Endothelial cell of umbilical vein (primary cell): ENCODE results near the gene TFDP2. TPM values are rescaled to one million over a fixed set of nuclear protein-coding genes. Genes with fewer than 3 reads are reported as not detected.

Source experiments
- BruUV-seq: library from RNA; stranded (reverse); fragments of 400-500 nt; replicated peaks from 2 replicates; lab custom pipeline; 2021; lab: Mats Ljungman, UMichigan
- CTCF ChIA-PET: fragments of 300-600, 350-600 bp; sonication (Branson Sonifier 250); formaldehyde crosslinking; loops from one replicate; lab custom pipeline; 2021; ENCODE audit warnings: antibody characterized with exemption, inconsistent platforms; lab: Charles Lee
- POLR2A ChIA-PET: fragments of 300-600, 350-600 bp; sonication (Branson Sonifier 250); formaldehyde crosslinking; loops from one replicate; lab custom pipeline; 2021; ENCODE audit warnings: antibody characterized with exemption, inconsistent platforms; lab: Charles Lee
- DNase-seq: peaks from one replicate; pipeline ENCODE4 v3.0.0-alpha.2; 2011; ENCODE audit warnings: low read depth, low spot score
- FAIRE-seq: peaks from 2 replicates; lab custom pipeline; 2011; peaks lifted over from hg19 to GRCh38; lab: Jason Lieb, UNC
- H2AFZ ChIP-seq: 2 replicates; pipeline ENCODE4 v1.6.0; 2012; ENCODE audit warnings: low read depth, low read length, control low read depth, inconsistent platforms
- H3K27ac ChIP-seq: 2 replicates; pipeline ENCODE4 v1.5.1; 2011; ENCODE audit warnings: low read depth, mild to moderate bottlenecking, control low read depth, low read length, moderate library complexity; ENCODE audit not compliant: insufficient read depth
- H3K27me3 ChIP-seq, 2 experiments: 2 replicates each; pipeline versions ENCODE4 v1.6.0 to v1.6.1; 2011; ENCODE audit warnings: low read length in 2 of 2, mixed read lengths in 1 of 2; ENCODE audit not compliant: control insufficient read depth in 2 of 2, insufficient read depth in 2 of 2
- H3K36me3 ChIP-seq, 2 experiments: 2 replicates in 1 of 2; 3 replicates in 1 of 2; pipeline ENCODE4 v1.5.1; 2011; ENCODE audit warnings: low read length in 2 of 2, mild to moderate bottlenecking in 1 of 2, moderate library complexity in 1 of 2; ENCODE audit not compliant: control insufficient read depth in 2 of 2, insufficient read depth in 2 of 2; ENCODE audit errors: extremely low read depth in 1 of 2
- H3K4me1 ChIP-seq: 3 replicates; pipeline ENCODE4 v1.5.1; 2011; ENCODE audit warnings: mild to moderate bottlenecking, low read length; ENCODE audit not compliant: control insufficient read depth, insufficient read depth; ENCODE audit errors: extremely low read depth
- H3K4me2 ChIP-seq: 2 replicates; pipeline ENCODE4 v1.6.1; 2011; ENCODE audit warnings: low read length, control low read depth, mixed read lengths; ENCODE audit not compliant: insufficient read depth
- H3K4me3 ChIP-seq, 3 experiments: fragments of 200-600 bp in 1 of 3; sonication (generic), shearing (Covaris generic) in 1 of 3; replicated peaks in 1 of 3; 2 replicates each; pipeline ENCODE4 v1.5.1; 2011 to 2016; ENCODE audit warnings: control low read depth in 3 of 3, low read length in 3 of 3, mild to moderate bottlenecking in 2 of 3, inconsistent platforms in 1 of 3, low read depth in 1 of 3, moderate library complexity in 1 of 3; ENCODE audit not compliant: insufficient read depth in 1 of 3
- H3K79me2 ChIP-seq: 2 replicates; pipeline ENCODE4 v1.6.0; 2012; ENCODE audit warnings: low read length, inconsistent platforms; ENCODE audit not compliant: control insufficient read depth, insufficient read depth
- H3K9ac ChIP-seq: replicated peaks from 2 replicates; pipeline ENCODE3; 2011; ENCODE audit warnings: low read length, control low read depth; ENCODE audit not compliant: insufficient read depth; ENCODE audit errors: extremely low read depth
- H3K9me1 ChIP-seq: replicated peaks from 3 replicates; pipeline ENCODE4 v1.6.0; 2011; ENCODE audit warnings: mild to moderate bottlenecking, low read length; ENCODE audit not compliant: control insufficient read depth, insufficient read depth; ENCODE audit errors: extremely low read depth
- H3K9me3 ChIP-seq: replicated peaks from 2 replicates; pipeline ENCODE4 v1.5.1; 2012; ENCODE audit warnings: low read length, inconsistent platforms; ENCODE audit not compliant: control insufficient read depth, insufficient read depth
- H4K20me1 ChIP-seq: replicated peaks from 2 replicates; pipeline ENCODE3; 2011; ENCODE audit warnings: mild to moderate bottlenecking, low read length; ENCODE audit not compliant: control insufficient read depth, insufficient read depth; ENCODE audit errors: extremely low read depth
- CTCF ChIP-seq, 2 donors: IDR thresholded peaks; 1 replicate in 1 of 2; 2 replicates in 1 of 2; pipeline ENCODE4 v1.5.1; 2011; ENCODE audit warnings: low read length in 2 of 2, mild to moderate bottlenecking in 2 of 2, moderate library complexity in 2 of 2, control low read depth in 1 of 2, inconsistent platforms in 1 of 2, low read depth in 1 of 2; ENCODE audit not compliant: insufficient read depth in 1 of 2; ENCODE audit errors: extremely low read depth in 1 of 2
- EZH2 ChIP-seq: IDR thresholded peaks from 2 replicates; pipeline ENCODE4 v1.6.1; 2012; ENCODE audit warnings: borderline replicate concordance, low read depth, mild to moderate bottlenecking, moderate library complexity, low read length, inconsistent platforms; ENCODE audit not compliant: severe bottlenecking
- FOS ChIP-seq: IDR thresholded peaks from 2 replicates; pipeline ENCODE4 v1.6.1; 2011; ENCODE audit warnings: mild to moderate bottlenecking, low read length, moderate library complexity, borderline replicate concordance; ENCODE audit not compliant: insufficient read depth
- GATA2 ChIP-seq: IDR thresholded peaks from 2 replicates; pipeline ENCODE4 v1.7.0; 2011; ENCODE audit warnings: low read depth, mild to moderate bottlenecking, moderate library complexity, mixed read lengths, low read length; ENCODE audit not compliant: insufficient read length, insufficient read depth
- JUN ChIP-seq: IDR thresholded peaks from 2 replicates; pipeline ENCODE4 v1.6.1; 2011; ENCODE audit warnings: borderline replicate concordance, low read depth; ENCODE audit not compliant: insufficient read length, insufficient read depth
- MAX ChIP-seq: IDR thresholded peaks from 2 replicates; pipeline ENCODE4 v1.6.1; 2011; ENCODE audit not compliant: insufficient read depth, insufficient read length
- MYC ChIP-seq: IDR thresholded peaks from one replicate; pipeline ENCODE4 v1.6.1; 2011; ENCODE audit warnings: mild to moderate bottlenecking, low read depth, low read length
- POLR2AphosphoS5 ChIP-seq: IDR thresholded peaks from 2 replicates; pipeline ENCODE4 v1.6.1; 2012; ENCODE audit warnings: low read depth, mild to moderate bottlenecking, control low read depth, low read length, moderate library complexity; ENCODE audit not compliant: insufficient read depth
- dilution Hi-C: fragments of 300-500 bp; cut with MboI; formaldehyde crosslinking; loops from one replicate; pipeline ENCODE4 v1.15.0; 2019; ENCODE audit warnings: low sequenced_read_pairs; ENCODE audit not compliant: extremely low pct_ligation_motif_present
- intact Hi-C: fragments of 100-400 bp; cut with micrococcal nuclease; formaldehyde crosslinking; loops from one replicate; pipeline ENCODE4 v1.10.0; 2022
- polyA plus RNA-seq, 4 experiments: library from polyadenylated mRNA; depleted of rRNA in 3 of 4; stranded (reverse) in 3 of 4; unstranded in 1 of 4; fragments of >200 nt; gene quantifications; 2 replicates each; pipeline versions ENCODE4 v1.2.1 to v1.2.3, GENCODE V29; 2011 to 2012; ENCODE audit warnings: missing spikeins in 1 of 4
- total RNA-seq: library from RNA; stranded (reverse); gene quantifications from 2 replicates; pipeline ENCODE4 v1.2.3, GENCODE V29; 2021

TFDP2 gene
- total and polyA plus RNA-seq, 2 donors (not counting 3 experiments of a cell fraction or from before 2014, with no cell fraction given), result 8.5 to 21.5 TPM

GRCh38 chr3:142077859-142078500 lies 71.4 kb downstream of the TFDP2 start:
- no peak for FAIRE-seq
- Histone ChIP-seq H3K9me1 (no peaks in the 10 kb centered on the region), H3K9ac (no peak overlapping the region), H3K4me3 (no peak overlapping the region), H4K20me1 (no peaks in the 10 kb centered on the region), H3K27me3 (no peaks in the 10 kb centered on the region), H2AFZ (no peak overlapping the region), H3K79me2 (no peaks in the 10 kb centered on the region), H3K36me3 (no peaks in the 10 kb centered on the region), H3K27ac (no peak overlapping the region), H3K4me2 (no peak overlapping the region), H3K9me3 (no peaks in the 10 kb centered on the region), H3K4me1 (no peaks in the 10 kb centered on the region)
- intact Hi-C loops, result no loop called here
- ChIA-PET CTCF (no interaction called here), POLR2A (no interaction called here)
- TF ChIP-seq JUN (no peak), FOS (no peak), MYC (no peak), POLR2AphosphoS5 (no peak), CTCF (IDR thresholded peaks at IDR 0.05; ENCODE audit: extremely low read depth in 1 of 2, insufficient read depth in 1 of 2, low read depth in 1 of 2, low read length in 2 of 2) (no peak), EZH2 (no peak), MAX (no peak), GATA2 (no peak)
- dilution Hi-C loops, result no loop called here
- no TSS peak for BruUV-seq
- no peak for DNase-seq
